Lung (tissue), 12 donors: ENCODE data around the gene EHD4. TPM values are rescaled to one million over a fixed set of nuclear protein-coding genes. Genes with fewer than 3 reads are reported as not detected.

Source experiments
- ATAC-seq: fragments of 200-7000 bp; cut with Tn5 transposase; one replicate; pipeline ENCODE4 v1.9.1; 2020; ENCODE audit warnings: moderate number of reproducible peaks; ENCODE audit not compliant: insufficient read depth, low FRiP score
- DNase-seq, 3 donors: peaks; one replicate each; pipeline ENCODE4 v3.0.0-alpha.2; 2013 to 2017
- H3K27ac ChIP-seq, 2 donors: one replicate each; pipeline ENCODE4 v1.5.1; 2013; ENCODE audit warnings: mild to moderate bottlenecking in 2 of 2, moderate library complexity in 2 of 2, control low read depth in 1 of 2, inconsistent platforms in 1 of 2, low read depth in 1 of 2, low read length in 1 of 2
- H3K27me3 ChIP-seq, 3 donors: one replicate each; pipeline ENCODE4 v1.5.1; 2013; ENCODE audit warnings: low read length in 2 of 3; ENCODE audit not compliant: control insufficient read depth in 3 of 3, insufficient read depth in 3 of 3
- H3K36me3 ChIP-seq, 4 donors: one replicate each; pipeline ENCODE4 v1.5.1; 2013; ENCODE audit warnings: low read length in 4 of 4, mild to moderate bottlenecking in 1 of 4, moderate library complexity in 1 of 4; ENCODE audit not compliant: control insufficient read depth in 4 of 4, insufficient read depth in 4 of 4
- H3K4me1 ChIP-seq, 5 donors: one replicate each; pipeline ENCODE4 v1.5.1; 2013; ENCODE audit warnings: low read length in 5 of 5, mild to moderate bottlenecking in 2 of 5, moderate library complexity in 1 of 5; ENCODE audit not compliant: control insufficient read depth in 5 of 5, insufficient read depth in 5 of 5
- H3K4me3 ChIP-seq: one replicate; pipeline ENCODE4 v1.5.1; 2013; ENCODE audit warnings: mild to moderate bottlenecking, control low read depth, moderate library complexity
- H3K9ac ChIP-seq, 2 donors: one replicate each; pipeline ENCODE4 v1.5.1; 2013; ENCODE audit warnings: low read length in 2 of 2, control low read depth in 1 of 2; ENCODE audit not compliant: insufficient read depth in 1 of 2
- H3K9me3 ChIP-seq, 4 donors: one replicate each; pipeline ENCODE4 v1.5.1; 2013; ENCODE audit warnings: low read length in 3 of 4, mild to moderate bottlenecking in 1 of 4, moderate library complexity in 1 of 4; ENCODE audit not compliant: control insufficient read depth in 4 of 4, insufficient read depth in 3 of 4
- WGBS, 2 donors: extraction: QIAGEN DNeasy Blood & Tissue Kit; methylation state at CpG; one replicate each; pipeline ENCODE4 v1.1.7; 2013; 5-methylcytosine and 5-hydroxymethylcytosine counted together
- polyA plus RNA-seq, 2 donors: library from polyadenylated mRNA; stranded (reverse); fragments of 200-250 nt; gene quantifications; one replicate each; pipeline ENCODE4 v1.2.1, GENCODE V29; 2013
- total RNA-seq, 2 donors: library from RNA; depleted of rRNA in 1 of 2; stranded (reverse); fragments of >200 nt in 1 of 2; gene quantifications; one replicate each; pipeline ENCODE4 v1.2.1, GENCODE V29; 2014 to 2021
- TF ChIP-seq, protein P1 (sequence below): IDR thresholded peaks from 2 replicates; pipeline ENCODE4 v1.5.1; 2012; ENCODE audit warnings: mild to moderate bottlenecking; ENCODE audit errors: control extremely low read depth, extremely low read depth
- donor health status: control.
- donor health status: control.
- donor health status: Bipolar disorder and iron deficiency.
- donor health status: healthy.
- donor health status: DM: yes; HTN: yes; CAD: no.

The EHD4 gene
- total and polyA plus RNA-seq, 4 donors = 16.4 to 36.3 (median 25.9) TPM

DNA sequence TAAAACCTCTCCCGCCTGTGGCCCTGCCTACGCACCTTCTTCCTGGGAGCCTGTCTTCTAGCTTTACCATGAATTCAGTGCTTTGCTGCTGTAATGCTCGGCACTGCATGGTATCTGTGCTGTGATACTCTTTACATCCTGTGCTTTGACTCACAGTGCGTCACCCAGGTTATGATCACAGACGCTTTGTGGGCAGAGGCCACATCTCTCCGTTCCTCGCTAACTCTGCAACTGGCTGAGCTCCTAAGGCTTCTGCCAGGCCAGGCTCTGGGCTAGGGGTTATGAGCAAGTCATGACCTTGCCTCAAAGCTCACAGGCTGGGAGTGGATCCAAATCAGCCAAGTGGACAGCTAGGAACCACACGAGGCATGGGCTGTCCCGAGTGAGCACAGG lies 101.7 kb downstream of the EHD4 start:
- 79 to 90% methylated on average over 9 of the region's 9 CpGs for WGBS, 2 donors
- H3K4me1 ChIP-seq = peaks cover 0 to 3% (median 0%) of the 10 kb centered on the region in 5 donors
- no peaks in the 10 kb centered on the region for H3K9me3 ChIP-seq
- H3K27ac ChIP-seq = no peak overlapping the region
- H3K4me3 ChIP-seq = no peak overlapping the region
- ATAC-seq (no peak), DNase-seq (no peak)
- no peaks in the 10 kb centered on the region for H3K36me3 ChIP-seq
- no peak overlapping the region for H3K9ac ChIP-seq
- TF ChIP-seq, protein P1, sequence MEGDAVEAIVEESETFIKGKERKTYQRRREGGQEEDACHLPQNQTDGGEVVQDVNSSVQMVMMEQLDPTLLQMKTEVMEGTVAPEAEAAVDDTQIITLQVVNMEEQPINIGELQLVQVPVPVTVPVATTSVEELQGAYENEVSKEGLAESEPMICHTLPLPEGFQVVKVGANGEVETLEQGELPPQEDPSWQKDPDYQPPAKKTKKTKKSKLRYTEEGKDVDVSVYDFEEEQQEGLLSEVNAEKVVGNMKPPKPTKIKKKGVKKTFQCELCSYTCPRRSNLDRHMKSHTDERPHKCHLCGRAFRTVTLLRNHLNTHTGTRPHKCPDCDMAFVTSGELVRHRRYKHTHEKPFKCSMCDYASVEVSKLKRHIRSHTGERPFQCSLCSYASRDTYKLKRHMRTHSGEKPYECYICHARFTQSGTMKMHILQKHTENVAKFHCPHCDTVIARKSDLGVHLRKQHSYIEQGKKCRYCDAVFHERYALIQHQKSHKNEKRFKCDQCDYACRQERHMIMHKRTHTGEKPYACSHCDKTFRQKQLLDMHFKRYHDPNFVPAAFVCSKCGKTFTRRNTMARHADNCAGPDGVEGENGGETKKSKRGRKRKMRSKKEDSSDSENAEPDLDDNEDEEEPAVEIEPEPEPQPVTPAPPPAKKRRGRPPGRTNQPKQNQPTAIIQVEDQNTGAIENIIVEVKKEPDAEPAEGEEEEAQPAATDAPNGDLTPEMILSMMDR = no peak
- no peaks in the 10 kb centered on the region for H3K27me3 ChIP-seq

DNA sequence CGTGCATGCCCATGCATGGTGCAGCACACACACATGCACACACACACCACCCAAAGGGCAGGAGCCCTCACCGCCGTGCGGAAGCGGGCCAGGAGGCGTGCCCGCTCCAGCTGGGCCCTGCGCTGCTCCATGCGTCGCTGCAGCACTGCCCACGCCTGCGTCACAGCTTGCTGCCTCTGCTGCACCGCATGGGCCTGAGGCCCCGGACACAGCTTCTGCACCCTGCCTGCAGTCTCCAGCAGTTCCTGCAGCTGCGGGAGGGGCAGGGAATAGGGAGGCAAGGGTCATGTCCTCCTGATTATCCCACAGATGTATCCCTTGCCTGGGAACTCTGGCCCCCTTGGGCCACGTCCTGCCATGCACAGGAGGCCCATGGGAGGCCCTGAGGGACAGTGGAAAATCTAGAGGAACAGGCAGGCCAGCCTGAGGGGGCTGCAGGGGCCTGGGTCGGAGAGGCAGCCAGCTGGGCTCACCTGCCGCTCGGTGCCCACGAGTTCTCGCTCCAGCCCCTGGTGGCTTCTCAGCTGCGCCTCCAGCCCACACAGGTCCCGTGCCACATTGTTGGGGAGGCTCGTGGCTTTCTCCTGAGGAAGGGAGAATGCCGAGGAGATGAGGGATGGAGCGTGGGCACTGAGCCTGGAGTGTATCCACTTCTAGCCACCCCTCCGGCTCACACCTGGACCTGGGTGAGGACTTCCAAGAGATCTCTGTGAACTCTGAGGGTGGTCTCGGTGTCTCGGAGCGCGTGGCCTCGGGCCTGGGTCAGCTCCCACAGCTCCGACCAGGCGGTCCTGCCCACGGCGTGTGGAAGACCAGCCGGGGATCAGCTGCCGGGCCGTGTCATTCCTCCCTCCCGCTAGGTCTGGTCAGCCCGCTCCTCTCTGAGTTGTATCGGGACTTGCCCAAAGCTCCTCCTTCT lies 102.3 kb downstream of the EHD4 start:
- H3K4me1 ChIP-seq = peaks cover 0 to 3% (median 0%) of the 10 kb centered on the region in 5 donors
- no peaks in the 10 kb centered on the region for H3K9me3 ChIP-seq
- no peaks in the 10 kb centered on the region for H3K36me3 ChIP-seq
- 92 to 95% methylated on average over 40 to 42 of the region's 42 CpGs for WGBS, 2 donors
- H3K4me3 ChIP-seq = no peak overlapping the region
- ATAC-seq (no peak), DNase-seq (no peak)
- no peaks in the 10 kb centered on the region for H3K27me3 ChIP-seq
- H3K27ac ChIP-seq = no peak overlapping the region
- H3K9ac ChIP-seq = no peak overlapping the region
- TF ChIP-seq, protein P1 = no peak

DNA sequence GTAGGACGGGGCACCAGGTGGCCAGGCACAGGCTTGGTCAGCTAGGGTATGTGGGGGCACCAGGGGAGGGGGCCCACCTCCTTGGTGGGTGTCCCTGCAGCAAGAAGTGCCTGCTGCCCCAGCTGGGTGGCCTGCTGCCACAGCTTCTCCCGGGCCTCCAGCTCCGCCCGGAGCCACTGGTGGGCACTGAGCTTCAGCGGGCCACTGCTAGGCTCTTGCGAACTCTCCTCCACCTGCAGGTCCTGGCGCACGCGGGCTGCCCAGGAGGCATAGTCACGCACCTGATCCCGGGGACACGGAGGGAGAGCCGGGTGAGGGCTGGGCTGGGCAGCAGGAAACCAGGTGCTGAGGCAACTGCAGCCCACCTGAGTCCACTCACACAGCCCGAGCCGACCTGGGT lies 104.0 kb downstream of the EHD4 start:
- DNase-seq (no peak), ATAC-seq (no peak)
- H3K27me3 ChIP-seq = no peaks in the 10 kb centered on the region
- H3K27ac ChIP-seq = no peak overlapping the region
- no peaks in the 10 kb centered on the region for H3K36me3 ChIP-seq
- WGBS, 2 donors = 95% methylated on average over 15 of the region's 15 CpGs
- H3K4me1 ChIP-seq = peaks cover 0 to 3% (median 0%) of the 10 kb centered on the region in 5 donors
- no peak overlapping the region for H3K4me3 ChIP-seq
- H3K9me3 ChIP-seq = no peaks in the 10 kb centered on the region
- TF ChIP-seq, protein P1 = no peak
- H3K9ac ChIP-seq = no peak overlapping the region
